ENCODE data around the gene PSG6.
"Not testable (repeated sequence)": the region's sequence is repeated elsewhere in the genome, so short reads cannot be mapped to it uniquely, and the experiment has no call there.

DNA sequence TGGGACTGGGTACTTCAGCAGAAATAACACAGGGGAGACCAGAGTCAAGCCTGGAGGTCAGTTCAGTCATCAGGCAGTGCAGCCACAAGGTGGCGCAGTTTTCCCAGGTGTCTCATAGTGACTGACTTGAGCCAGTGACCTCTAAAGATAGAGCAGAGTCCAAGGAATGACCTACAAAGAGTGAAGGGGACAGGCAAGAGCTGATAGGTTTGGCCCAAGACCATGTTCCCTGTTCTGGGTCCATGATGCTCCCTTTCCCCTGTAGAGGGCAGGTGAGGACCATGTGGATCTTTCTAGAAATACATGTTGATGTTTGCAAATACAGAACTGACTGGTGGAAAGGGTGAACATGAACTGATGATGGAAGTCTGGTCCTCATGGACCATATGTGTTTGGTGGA is 12.5 kb upstream of the PSG6 start:
- TF ChIP-seq, protein P1, sequence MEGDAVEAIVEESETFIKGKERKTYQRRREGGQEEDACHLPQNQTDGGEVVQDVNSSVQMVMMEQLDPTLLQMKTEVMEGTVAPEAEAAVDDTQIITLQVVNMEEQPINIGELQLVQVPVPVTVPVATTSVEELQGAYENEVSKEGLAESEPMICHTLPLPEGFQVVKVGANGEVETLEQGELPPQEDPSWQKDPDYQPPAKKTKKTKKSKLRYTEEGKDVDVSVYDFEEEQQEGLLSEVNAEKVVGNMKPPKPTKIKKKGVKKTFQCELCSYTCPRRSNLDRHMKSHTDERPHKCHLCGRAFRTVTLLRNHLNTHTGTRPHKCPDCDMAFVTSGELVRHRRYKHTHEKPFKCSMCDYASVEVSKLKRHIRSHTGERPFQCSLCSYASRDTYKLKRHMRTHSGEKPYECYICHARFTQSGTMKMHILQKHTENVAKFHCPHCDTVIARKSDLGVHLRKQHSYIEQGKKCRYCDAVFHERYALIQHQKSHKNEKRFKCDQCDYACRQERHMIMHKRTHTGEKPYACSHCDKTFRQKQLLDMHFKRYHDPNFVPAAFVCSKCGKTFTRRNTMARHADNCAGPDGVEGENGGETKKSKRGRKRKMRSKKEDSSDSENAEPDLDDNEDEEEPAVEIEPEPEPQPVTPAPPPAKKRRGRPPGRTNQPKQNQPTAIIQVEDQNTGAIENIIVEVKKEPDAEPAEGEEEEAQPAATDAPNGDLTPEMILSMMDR (IDR thresholded peaks at IDR 0.05; ENCODE audit: insufficient read depth, low read length) = not testable (repeated sequence)
- TF ChIP-seq GABPA (IDR thresholded peaks at IDR 0.05; ENCODE audit: low read depth) = not testable (repeated sequence)
- TF ChIP-seq, protein P2, sequence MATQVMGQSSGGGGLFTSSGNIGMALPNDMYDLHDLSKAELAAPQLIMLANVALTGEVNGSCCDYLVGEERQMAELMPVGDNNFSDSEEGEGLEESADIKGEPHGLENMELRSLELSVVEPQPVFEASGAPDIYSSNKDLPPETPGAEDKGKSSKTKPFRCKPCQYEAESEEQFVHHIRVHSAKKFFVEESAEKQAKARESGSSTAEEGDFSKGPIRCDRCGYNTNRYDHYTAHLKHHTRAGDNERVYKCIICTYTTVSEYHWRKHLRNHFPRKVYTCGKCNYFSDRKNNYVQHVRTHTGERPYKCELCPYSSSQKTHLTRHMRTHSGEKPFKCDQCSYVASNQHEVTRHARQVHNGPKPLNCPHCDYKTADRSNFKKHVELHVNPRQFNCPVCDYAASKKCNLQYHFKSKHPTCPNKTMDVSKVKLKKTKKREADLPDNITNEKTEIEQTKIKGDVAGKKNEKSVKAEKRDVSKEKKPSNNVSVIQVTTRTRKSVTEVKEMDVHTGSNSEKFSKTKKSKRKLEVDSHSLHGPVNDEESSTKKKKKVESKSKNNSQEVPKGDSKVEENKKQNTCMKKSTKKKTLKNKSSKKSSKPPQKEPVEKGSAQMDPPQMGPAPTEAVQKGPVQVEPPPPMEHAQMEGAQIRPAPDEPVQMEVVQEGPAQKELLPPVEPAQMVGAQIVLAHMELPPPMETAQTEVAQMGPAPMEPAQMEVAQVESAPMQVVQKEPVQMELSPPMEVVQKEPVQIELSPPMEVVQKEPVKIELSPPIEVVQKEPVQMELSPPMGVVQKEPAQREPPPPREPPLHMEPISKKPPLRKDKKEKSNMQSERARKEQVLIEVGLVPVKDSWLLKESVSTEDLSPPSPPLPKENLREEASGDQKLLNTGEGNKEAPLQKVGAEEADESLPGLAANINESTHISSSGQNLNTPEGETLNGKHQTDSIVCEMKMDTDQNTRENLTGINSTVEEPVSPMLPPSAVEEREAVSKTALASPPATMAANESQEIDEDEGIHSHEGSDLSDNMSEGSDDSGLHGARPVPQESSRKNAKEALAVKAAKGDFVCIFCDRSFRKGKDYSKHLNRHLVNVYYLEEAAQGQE (IDR thresholded peaks at IDR 0.05; ENCODE audit: insufficient replicate concordance, low read depth) = not testable (repeated sequence)
